Muscle of back (tissue), 11 donors: Measurements from ENCODE around the gene CARS1. TPM values are rescaled to one million over a fixed set of nuclear protein-coding genes. Genes with fewer than 3 reads are reported as not detected.
"Not testable (repeated sequence)": the region's sequence is repeated elsewhere in the genome, so short reads cannot be mapped to it uniquely, and the experiment has no call there.

ENCODE experiments used
- DNase-seq, 3 donors: peaks; one replicate each; pipeline versions ENCODE4 v3.0.0 to v3.0.0-alpha.2; 2013
- polyA plus RNA-seq, 10 donors: library from polyadenylated mRNA; unstranded; fragments of 120-200 nt; gene quantifications; one replicate each; pipeline ENCODE4 v1.2.1, GENCODE V29; 2013; ENCODE audit not compliant: insufficient read length in 10 of 10

Gene CARS1
- polyA plus RNA-seq, 10 donors, result 20.0 to 25.9 (median 21.3) TPM

DNA sequence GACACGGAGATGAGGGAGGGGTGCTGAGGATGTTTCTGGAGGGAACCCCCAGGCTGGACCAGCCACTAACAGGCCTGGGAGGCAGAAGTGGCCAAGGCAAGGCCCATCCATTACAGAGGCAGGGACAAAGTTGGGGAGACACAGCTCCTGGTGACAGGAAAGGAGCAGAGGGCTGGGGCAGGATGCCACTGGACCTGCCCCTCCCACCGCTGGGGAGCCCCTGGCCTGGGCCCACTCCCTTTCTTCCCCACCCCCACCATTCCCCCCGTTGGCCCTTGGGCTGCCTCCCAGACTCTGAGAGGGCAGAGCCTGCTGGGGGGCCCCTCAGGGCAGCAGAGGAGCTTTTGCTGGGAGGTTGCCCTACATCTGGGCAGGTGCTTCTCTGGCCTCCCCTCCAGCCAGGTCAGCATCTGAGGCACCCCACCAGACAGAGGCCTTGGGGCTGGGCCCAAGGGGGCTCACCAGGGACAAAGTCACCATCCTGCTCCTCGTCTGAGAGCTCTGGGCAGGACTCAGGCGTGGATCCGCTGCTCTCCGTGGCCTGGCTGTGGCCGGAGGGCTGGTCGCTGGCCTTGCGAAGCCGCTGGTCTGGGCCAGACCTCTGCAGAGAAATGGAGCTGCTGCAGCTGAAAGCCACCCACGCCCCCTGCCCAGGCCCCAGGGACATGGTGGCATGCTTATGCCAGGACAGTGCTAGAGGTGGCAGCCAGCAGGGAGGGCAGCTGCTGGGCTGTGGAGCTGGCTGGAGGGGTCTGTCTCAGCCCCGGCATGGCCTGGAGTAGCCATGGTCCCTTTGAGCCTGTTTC is 33.1 kb upstream of the CARS1 start:
- DNase-seq, result no peak

DNA sequence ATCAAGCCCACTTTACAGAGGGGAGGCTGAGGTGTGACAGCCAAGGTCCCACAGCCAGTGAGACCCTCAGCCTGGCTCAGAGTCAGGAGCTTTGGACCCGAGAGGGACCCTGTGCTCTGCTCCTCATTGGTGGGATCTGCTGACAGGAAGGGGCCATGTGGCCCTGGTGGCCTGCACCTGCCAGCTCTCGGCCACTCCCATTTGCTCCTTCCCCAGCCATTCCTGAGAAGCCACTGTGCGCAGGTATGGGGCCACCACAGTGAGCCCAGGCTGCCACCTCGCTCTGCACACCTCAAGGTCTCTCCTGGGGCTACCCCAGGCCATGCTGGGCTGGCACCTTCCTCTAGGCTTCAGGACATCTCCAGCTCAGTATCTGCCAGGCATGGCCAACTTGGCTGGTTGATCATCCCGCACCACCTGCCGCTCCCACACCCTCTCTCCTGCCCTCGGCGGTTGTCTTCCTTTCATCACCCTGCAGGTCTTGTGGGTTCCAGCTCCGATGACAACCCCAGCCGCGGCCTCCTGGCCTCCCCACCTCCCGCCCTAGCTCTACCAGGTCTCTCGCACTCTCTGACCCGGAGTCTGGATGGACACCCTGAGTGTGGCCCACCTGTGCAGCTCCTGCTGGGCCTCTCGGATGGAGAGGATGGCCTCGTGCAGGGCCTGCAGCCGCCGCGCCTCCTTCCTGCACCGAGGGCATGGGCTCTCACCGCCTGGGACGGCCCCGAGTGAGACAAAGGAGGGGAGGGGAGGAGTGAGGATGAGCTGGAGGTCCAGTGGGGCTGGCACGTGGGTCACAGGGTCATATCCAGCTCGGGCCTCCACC is 32.2 kb upstream of the CARS1 start:
- DNase-seq, result no peak

DNA sequence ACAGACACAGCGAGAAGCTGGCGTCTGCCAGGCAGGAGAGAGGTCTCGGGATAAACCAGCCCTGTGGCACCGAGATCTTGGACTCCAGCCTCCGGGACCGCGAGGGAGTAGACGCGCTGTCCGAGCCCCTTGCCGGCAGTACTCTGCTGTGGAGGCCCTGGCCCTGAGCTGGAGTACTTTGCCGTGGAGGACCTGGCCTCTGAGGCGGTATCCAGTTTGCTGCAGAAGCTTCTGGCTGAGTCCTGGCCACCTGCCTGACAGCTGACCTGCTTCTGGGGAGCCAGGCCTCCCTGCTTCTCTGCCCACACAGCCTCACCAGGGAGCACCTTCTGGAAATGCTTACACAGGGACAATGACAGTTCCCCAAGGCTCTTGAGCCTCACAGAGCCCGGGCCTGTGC is 31.6 kb upstream of the CARS1 start:
- no peak for DNase-seq

DNA sequence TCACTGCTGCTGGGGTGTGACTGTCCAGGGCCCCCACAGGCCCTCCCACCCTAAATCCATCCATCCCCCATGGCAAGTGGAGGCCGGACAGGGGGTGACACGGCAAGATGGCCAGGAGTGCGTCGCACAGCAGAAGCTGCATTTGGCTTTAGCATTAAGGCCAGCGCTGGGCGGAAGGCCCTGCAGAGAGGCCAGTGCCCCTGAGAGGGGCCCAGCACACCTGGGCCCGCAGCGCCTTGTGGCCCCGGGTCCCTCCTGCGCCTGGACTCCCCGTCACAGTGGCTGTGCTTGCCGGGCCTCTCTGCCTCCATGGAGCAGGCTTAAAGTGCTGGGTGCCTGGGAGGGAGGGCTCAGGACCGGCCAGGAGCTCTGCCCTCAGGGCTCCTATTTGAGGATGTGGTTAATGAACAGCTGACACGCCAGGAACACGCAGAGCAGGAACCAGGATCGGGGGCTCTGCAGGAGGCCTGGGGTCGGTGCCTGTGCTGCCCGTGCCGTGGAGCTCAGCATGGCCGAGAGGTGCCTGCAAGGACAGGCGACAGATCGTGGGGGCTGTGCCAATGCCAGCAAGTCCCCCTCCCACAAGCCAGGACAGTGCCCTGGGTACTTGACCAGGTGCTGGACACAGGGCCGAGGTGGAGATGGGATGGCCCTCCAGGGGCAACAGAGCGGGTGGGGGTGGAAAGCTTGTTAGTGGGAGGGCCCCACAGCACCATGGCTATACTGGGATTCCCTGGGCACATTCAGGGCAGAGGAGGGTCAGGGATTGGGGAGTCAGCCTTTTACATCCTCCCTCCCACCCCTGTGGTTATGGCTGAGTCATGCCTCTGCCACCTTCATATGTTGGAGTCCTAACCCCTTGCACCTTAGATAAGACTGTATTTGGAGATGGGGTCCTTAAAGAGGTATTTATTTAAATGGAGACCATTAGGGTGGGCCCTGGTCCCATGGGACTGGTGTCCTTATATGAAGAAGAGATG is 30.9 kb upstream of the CARS1 start:
- no peak for DNase-seq

DNA sequence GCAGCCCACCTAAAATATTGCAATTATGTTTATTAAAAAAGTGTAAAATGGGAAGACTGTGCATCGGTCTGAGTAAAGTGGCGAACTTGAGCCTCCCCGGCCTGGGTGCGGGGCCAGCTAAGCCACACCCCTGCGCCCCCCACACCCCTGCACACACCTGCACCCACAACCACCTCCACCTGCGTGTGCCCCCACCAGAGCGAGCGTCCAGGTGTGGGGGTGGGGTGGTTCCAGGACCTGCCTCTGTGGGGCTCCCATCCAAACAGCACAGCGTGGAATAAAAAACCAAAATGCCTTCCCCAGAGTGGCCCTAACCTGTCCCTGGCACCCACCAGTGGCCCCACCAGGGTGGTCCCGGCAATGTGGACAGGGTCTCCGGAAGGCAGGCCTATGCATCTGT is 30.1 kb upstream of the CARS1 start:
- no peak for DNase-seq

DNA sequence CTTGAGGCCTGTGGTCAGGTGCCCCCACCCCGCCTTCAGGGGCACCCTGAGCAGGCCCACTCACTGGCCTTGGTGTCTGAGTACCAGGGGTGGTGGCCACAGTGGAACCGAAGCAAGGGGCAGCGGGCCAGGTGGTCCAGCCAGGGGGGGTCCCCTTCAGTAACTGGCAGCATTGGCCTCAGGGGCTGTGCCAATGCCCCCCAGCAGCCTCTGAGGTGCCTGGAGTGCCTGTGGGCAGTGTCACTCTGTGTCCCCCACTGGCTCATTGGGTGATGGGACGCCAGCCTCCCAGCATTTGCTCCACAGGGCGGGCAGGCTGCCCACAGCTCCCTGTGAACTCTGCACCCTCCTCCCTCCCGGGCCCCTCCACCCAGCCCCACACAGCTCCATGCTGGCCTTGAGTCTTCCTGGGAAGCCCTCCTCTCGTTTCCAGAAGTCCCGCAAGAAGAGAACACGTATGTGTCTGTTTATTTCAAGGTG is 29.5 kb upstream of the CARS1 start:
- no peak for DNase-seq

DNA sequence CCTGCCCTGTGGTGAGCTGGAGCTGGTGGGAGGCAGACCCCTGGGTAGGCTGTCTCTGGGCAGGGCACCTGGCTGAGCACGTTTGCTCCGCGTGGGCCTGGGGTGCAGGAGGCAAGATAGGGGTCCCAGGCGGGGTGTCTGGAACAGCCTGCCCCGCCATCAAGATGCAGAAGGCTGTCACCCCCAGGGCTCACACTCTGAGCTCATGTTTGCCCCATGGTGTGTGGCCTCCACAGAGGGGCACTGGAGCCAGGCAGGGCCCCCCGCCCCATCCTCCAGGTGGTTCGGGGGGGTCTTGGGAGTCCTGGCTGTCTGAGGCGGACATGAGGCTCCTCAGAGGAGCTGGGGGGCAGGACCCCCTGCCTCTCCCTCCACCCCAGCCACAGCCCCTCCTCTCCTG is 28.9 kb upstream of the CARS1 start:
- DNase-seq, result no peak

DNA sequence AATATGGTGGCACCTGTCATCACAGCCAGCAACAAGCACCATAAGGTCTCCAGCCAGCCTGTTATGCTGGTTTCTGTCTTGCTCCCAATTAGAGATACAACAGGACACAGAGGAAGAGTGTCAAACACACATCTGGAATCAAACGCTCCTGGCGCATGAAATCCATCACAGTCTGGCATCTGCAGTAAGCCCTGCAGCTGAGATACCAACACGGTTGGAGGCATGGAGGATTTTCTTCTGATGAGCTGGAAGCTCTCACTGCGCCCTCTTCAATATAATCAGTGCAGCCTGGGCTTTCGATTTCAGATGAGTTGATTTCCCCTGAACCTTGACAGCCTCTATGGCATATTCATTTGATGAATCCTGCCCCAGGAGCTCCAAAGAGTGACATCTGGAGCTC is 27.8 kb upstream of the CARS1 start:
- DNase-seq, result no peak

DNA sequence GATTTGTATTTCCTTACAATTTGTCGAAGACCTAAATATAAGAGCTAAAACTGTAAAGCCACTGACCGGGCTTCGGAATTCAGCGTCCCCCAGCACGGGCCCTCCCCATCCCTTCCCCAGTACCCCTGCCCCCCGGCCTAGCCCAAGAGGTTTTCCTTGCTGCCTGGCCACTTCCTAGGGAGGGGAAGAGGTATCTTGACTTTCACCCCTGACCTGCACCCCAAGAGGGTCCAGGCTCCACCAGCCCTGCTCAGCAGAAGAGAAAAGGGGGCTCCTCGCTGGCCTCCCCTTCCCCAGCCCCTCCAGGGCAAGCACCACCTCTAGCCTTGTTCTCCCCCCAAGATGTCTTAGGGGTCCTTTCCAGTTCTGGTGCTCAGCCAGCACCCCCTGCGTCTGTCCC is 26.1 kb upstream of the CARS1 start:
- DNase-seq, result no peak

DNA sequence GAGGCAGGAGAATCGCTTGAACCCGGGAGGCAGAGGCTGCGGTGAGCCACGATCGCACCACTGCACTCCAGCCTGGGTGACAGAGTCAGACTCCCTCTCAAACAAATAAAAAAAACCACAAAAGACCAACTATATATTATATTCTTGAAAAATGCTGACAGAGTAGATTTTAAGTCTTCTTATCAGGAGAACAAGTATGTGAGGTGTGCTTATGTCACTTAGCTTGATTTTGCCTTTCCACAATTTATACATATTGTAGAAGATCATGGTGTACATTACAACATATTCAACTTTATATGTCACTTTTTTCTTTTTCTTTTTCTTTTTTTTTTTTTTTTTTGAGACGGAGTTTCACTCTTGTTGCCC is 24.1 kb upstream of the CARS1 start:
- DNase-seq, result no peak

DNA sequence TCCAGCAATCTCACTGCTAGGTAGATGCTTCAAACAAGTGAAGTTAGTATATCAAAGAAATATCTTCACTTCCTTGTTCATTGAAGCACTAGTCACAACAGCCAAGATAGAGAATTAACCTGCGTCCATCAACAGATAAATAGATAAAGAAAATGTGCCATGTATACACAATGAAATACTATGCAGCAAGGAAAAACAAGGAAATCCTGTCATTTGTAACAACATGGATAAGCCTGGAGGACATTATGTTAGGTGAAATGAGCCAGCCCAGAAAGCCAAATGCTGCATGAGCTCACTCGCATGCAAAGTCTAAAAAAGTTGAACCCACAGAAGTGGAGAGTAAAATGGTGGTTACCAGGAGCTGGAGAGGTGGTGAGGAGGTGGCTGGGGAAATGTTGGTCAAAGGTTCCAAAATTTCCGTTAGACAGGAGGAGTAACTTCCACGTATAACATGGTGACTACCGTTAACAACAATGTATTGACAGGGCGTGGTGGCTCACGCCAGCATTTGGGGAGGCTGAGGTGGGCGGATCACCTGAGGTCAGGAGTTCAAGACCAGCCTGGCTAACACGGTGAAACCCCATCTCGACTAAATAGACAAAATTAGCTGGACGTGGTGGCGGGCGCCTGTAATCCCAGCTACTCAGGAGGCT is 23.6 kb upstream of the CARS1 start:
- DNase-seq, result no peak

DNA sequence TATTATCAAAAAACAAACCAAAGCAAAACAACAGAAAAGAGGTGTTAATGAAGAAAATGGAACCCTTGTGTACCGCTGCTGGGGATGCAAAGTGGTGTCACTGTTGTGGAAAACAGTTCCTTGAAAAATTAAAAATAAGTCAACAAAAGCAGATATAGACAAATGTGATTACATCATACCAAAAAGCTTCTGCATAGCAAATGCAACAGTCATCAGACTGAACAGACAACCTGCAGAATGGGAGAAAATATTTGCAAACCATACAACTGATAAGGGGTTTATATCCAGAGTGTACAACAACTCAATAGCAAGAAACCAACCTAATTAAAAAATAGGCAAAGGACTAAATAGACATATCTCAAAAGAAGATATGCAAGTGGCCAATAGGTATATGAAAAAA is 22.9 kb upstream of the CARS1 start:
- DNase-seq, result no peak

DNA sequence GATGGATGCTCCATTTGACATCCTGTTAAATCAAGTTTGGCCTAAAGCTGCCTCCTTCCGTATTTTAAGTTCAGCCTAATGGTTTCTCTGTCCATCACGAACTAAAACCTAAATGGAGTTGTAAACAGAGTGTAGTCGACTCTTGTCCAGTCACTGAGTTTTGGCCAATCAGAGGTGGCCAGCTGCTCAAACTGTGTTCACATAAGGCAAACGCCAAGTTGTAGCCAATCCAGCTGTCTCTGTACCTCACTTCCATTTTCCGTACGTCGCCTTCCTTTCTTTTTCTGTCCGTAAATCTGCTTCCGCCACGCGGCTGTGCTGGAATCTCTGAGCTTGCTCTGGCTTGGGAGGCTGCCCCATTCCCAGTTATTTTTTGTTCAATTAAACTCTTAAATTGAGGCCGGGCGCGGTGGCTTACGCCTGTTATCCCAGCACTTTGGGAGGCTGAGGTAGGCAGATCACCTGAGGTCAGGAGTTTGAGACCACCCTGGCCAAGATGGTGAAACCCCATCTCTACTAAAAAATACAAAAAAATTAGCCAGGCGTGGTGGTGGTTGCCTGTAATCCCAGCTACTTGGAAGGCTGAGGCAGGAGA is 20.7 kb upstream of the CARS1 start:
- no peak for DNase-seq

DNA sequence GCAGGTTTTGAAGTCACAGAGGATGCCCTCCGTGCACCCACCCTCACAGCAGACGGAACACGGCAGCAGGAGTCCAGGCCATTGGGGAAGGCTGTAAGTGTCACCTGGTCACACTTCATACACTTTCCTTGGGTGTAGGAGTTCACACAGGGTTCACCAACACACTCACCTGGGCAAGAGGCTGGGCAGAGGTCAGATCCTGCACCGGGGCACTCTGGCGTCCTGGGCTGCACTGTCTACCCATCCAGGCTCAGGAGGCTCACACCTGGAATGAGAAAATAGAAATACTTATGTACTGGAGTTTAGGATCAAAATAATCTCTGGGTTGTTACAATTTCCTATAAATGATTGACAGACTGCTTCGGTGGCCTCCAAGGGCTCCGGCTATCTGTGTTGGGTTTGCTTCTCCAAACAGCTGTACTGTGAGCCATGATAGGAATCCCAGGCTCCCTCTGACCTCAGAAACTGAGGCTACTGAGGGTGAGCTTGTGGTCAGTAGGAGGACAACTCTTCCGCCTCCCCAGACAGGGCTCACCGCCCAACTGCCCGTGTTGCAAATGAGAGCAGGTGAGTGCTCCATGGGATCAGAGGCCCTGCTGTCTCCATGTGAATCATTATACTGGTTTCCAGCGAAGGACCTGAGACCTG is 20.1 kb upstream of the CARS1 start:
- no peak for DNase-seq

DNA sequence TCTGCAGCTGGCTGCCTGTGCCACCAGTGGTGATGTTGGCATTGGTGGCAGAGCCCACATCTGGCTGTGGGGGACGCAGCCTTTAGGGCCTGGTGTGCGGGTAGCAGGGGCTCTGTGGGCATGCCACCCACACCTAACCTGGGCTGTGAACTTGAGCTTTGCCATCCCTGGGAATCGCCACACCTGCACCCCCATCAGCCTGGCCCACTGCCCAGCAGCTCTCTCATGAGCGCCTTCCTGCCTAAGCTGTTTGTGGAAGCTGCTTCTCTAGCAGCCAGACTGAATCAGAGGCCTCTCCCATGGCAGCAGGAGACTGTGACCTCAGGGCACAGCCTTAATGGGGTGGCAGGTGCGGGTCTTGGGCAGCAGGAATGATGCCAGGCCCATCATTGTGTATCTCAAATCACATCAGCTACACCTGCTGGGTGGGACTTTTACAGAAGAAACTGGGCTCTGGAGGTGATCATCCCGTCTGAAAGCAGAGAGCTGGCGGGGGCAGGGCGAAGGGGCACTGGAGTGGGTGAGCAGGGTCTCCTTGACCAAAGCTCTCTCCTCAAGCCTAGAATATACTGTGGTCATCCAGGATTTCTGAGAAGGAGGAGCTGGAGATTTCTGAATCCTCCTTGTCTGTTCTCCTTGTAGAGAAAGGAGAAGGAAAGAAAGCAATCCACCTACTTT is 17.8 kb upstream of the CARS1 start:
- DNase-seq, result no peak

DNA sequence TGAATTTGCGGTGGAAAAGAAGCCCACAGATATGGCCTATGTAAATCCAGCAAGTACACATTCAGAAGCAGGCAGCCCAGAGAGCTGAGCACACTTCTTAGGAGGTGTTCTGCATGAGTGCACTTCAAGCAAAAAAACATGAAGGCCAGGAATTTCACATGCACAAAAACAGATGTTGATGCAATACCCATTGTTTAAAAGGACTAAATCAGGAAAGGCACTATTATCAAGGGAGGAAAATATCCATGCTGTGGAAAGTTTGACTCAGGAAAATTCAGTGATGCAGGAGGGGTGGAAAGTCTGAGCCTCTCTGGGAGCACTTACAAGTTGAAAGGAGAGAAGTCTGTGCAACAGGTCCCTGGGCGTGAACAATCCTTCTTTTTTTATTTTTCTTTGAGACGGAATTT is 15.8 kb upstream of the CARS1 start:
- peak; percentile 71 to 88 (median 83) for DNase-seq

DNA sequence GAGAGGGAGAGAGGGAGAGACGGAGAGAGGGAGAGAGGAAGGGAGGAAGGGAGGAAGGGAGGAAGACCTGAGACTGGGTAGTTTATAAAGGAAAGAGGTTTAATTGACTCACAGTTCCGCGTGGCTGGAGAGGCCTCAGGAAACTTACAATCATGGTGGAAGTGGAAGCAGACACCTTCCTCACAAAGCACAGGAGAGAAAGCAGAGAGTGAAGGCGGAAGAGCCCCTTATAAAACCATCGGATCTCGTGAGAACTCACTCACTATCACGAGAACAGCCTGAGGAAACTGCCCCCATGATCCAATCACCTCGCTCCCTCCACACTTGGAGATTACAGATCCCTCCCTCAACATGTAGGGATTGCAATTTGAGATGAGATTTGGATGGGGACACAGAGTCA is 12.2 kb upstream of the CARS1 start:
- no peak for DNase-seq

DNA sequence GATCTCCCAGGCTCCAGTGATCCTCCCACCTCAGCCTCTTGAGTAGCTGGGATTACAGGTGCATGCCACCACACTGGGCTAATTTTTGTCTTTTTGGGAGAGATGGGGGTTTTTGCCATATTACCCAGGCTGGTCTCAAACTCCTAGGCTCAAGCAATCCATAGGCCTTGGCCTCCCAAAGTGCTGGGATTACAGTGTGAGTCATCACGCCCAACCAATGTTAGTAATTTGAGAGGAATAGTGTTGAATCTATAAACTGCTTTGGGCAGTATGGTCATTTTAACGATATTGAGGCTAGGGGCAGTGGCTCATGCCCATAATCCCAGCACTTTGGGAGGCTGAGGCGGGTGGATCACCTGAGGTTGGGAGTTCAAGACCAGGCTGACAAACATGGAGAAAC is 9.1 kb upstream of the CARS1 start:
- DNase-seq, result not testable (repeated sequence)

DNA sequence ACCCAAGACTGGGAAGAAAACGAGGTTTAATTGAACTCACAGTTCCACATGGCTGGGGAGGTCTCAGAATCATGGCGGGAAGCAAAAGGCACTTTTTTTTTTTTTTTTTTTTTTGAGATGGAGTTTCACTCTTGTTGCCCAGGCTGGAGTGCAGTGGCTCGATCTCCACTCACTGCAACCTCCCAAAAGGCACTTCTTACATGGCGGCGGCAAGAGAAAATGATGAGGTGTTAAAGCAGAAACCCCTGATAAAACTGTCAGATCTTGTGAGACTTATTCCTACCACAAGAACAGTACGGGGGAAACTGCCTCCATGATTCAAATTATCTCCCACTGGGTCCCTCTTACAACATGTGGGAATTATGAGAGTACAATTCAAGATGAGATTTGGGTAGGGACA is 7.5 kb upstream of the CARS1 start:
- DNase-seq, result not testable (repeated sequence)

DNA sequence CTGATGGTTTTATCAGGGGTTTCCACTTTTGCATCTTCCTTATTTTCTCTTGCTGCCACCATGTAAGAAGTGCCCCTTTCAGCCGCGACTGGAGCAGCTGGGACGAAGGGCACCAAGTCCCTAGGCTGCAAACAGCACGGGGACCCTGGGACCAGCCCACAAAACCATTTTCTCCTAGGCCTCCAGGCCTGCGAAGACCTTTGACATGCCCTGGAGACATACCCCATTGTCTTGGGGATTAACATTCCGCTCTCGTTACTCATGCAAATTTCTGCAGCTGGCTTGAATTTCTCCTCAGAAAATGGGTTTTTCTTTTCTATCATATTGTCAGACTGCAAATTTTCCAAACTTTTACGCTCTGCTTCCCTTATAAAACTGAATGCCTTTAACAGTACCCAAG is 6.7 kb upstream of the CARS1 start:
- DNase-seq, result not testable (repeated sequence)
